Gastrocnemius medialis (tissue), 4 donors: ENCODE data around the gene OR52E2.

Experiments used
- POLR2A ChIP-seq, 2 donors: fragments of 450-650 bp; IDR thresholded peaks; one replicate each; pipeline ENCODE4 v1.6.1; 2017; ENCODE audit warnings: antibody characterized with exemption in 2 of 2, mild to moderate bottlenecking in 2 of 2, moderate library complexity in 2 of 2
- TF ChIP-seq, protein P1 (sequence below), 5 experiments: fragments of 450-650 bp in 3 of 5; fragments of 200-600 bp in 2 of 5; sonication (generic) in 2 of 5; IDR thresholded peaks in 4 of 5; conservative IDR thresholded peaks in 1 of 5; 1 replicate in 4 of 5; 2 replicates in 1 of 5; pipeline ENCODE4 v1.5.1; 2016 to 2019; ENCODE audit warnings: antibody characterized with exemption in 5 of 5, mild to moderate bottlenecking in 3 of 5, moderate library complexity in 3 of 5

DNA sequence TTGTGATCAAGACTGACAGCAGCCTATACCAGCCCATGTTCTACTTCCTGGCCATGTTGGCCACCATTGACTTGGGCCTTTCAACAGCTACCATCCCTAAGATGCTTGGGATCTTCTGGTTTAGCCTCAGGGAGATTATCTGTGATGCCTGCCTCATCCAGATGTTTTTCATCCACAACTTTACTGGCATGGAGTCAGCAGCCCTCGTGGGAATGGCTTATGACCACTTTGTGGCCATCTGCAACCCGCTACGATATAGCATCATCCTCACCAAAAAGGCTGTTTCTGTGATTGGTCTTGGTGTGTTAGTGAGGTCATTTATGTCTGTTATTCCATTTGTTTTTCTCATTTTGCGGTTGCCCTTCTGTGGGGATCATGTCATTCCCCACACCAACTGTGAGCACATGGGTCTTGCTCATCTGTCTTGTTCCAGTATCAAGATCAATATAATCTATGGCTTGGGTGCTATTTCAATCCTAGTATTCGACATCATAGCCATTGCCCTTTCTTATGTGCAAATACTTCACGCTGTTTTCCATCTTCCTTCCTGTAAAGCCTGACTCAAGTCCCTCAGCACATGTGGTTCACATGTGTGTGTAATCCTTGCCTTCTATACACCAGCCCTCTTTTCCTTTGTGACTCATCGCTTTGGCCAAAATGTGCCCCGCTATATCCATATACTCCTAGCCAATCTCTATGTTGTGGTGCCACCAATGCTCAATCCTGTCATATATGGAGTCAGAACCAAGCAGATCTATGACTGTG is 33.6 kb upstream of the OR52E2 start:
- TF ChIP-seq, protein P1, sequence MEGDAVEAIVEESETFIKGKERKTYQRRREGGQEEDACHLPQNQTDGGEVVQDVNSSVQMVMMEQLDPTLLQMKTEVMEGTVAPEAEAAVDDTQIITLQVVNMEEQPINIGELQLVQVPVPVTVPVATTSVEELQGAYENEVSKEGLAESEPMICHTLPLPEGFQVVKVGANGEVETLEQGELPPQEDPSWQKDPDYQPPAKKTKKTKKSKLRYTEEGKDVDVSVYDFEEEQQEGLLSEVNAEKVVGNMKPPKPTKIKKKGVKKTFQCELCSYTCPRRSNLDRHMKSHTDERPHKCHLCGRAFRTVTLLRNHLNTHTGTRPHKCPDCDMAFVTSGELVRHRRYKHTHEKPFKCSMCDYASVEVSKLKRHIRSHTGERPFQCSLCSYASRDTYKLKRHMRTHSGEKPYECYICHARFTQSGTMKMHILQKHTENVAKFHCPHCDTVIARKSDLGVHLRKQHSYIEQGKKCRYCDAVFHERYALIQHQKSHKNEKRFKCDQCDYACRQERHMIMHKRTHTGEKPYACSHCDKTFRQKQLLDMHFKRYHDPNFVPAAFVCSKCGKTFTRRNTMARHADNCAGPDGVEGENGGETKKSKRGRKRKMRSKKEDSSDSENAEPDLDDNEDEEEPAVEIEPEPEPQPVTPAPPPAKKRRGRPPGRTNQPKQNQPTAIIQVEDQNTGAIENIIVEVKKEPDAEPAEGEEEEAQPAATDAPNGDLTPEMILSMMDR (IDR thresholded peaks at IDR 0.05 in 4 of 5, conservative IDR thresholded peaks at IDR 0.05 in 1 of 5): no peak
- no peak for TF ChIP-seq POLR2A (IDR thresholded peaks at IDR 0.05)
